Iris pigment epithelial cell (primary cell): Measurements from ENCODE around the gene BCR.
"Not testable (repeated sequence)": the region's sequence is repeated elsewhere in the genome, so short reads cannot be mapped to it uniquely, and the experiment has no call there.

Experiments used
- DNase-seq: peaks from one replicate; pipeline ENCODE4 v3.0.0-alpha.2; 2011; ENCODE audit warnings: low read depth

Gene BCR

GRCh38 chr22:23316596-23316995 is 136.3 kb downstream of the BCR start:
- DNase-seq, result not testable (repeated sequence)

GRCh38 chr22:23318316-23318715 is 138.0 kb downstream of the BCR start:
- DNase-seq, result not testable (repeated sequence)

GRCh38 chr22:23322497-23323080 is 142.3 kb downstream of the BCR start:
- DNase-seq, result not testable (repeated sequence)

- not testable (repeated sequence) for DNase-seq
Observed at GRCh38 chr22:23323960-23324688, 143.8 kb downstream of the BCR start.

GRCh38 chr22:23325183-23325582 is 144.9 kb downstream of the BCR start:
- no peak for DNase-seq

GRCh38 chr22:23333822-23334221 is 153.5 kb downstream of the BCR start:
- DNase-seq, result not testable (repeated sequence)

- DNase-seq, result not testable (repeated sequence)
Observed at GRCh38 chr22:23337672-23338071, 157.4 kb downstream of the BCR start.

GRCh38 chr22:23341942-23342695 is 161.8 kb downstream of the BCR start:
- not testable (repeated sequence) for DNase-seq

- peak; percentile 3 for DNase-seq
Observed at GRCh38 chr22:23351321-23351720, 171.0 kb downstream of the BCR start.

GRCh38 chr22:23353004-23353403 is 172.7 kb downstream of the BCR start:
- no peak for DNase-seq

GRCh38 chr22:23353696-23354095 is 173.4 kb downstream of the BCR start:
- no peak for DNase-seq

- no peak for DNase-seq
Observed at GRCh38 chr22:23356094-23356493, 175.8 kb downstream of the BCR start.

GRCh38 chr22:23357053-23357452 is 176.7 kb downstream of the BCR start:
- no peak for DNase-seq

- DNase-seq, result no peak
Observed at GRCh38 chr22:23359583-23360123, 179.3 kb downstream of the BCR start.

- DNase-seq, result no peak
Observed at GRCh38 chr22:23361676-23362075, 181.4 kb downstream of the BCR start.

GRCh38 chr22:23363683-23364082 is 183.4 kb downstream of the BCR start:
- no peak for DNase-seq

GRCh38 chr22:23364389-23364788 is 184.1 kb downstream of the BCR start:
- DNase-seq, result no peak

GRCh38 chr22:23365524-23365923 is 185.2 kb downstream of the BCR start:
- DNase-seq, result no peak

- DNase-seq, result no peak
Observed at GRCh38 chr22:23365961-23366360, 185.7 kb downstream of the BCR start.

GRCh38 chr22:23367196-23367595 is 186.9 kb downstream of the BCR start:
- not testable (repeated sequence) for DNase-seq
